Activated T-cell treated with anti-CD3 and anti-CD28 coated beads, Interleukin-2, amount 50 U/mL, for 4 hours (primary cell): ENCODE measurements around the gene RPGRIP1L. TPM values are rescaled to one million over a fixed set of nuclear protein-coding genes. Genes with fewer than 3 reads are reported as not detected.

Source experiments
- ATAC-seq, 2 donors: fragments of 200-7000 bp; cut with Tn5 transposase; one replicate each; pipeline ENCODE4 v1.10.0; 2021
- DNase-seq: peaks from one replicate; pipeline ENCODE4 v3.0.0-alpha.2; 2020
- H3K27me3 Mint-ChIP-seq: one replicate; pipeline ENCODE4 v1.8.0; 2021; ENCODE audit warnings: low read depth, mixed read lengths
- H3K36me3 Mint-ChIP-seq: one replicate; pipeline ENCODE4 v1.8.0; 2022; ENCODE audit warnings: mixed read lengths; ENCODE audit not compliant: insufficient read depth
- H3K4me1 Mint-ChIP-seq: one replicate; pipeline ENCODE4 v1.8.0; 2021; ENCODE audit warnings: low read depth, mixed read lengths
- H3K4me3 Mint-ChIP-seq: one replicate; pipeline ENCODE4 v1.8.0; 2021; ENCODE audit warnings: mild to moderate bottlenecking, moderate library complexity, mixed read lengths
- H3K9me3 Mint-ChIP-seq: one replicate; pipeline ENCODE4 v1.8.0; 2021; ENCODE audit warnings: mixed read lengths
- total RNA-seq, 3 donors: library from RNA; stranded (reverse); gene quantifications; one replicate each; pipeline ENCODE4 v1.2.1, GENCODE V29; 2021

The RPGRIP1L gene
- total RNA-seq, 3 donors from 2014 or later = 5.4 to 6.6 (median 5.9) TPM

- ATAC-seq (no peak), DNase-seq (no peak)
- H3K4me3 Mint-ChIP-seq = no peak overlapping the region
- no peaks in the 10 kb centered on the region for H3K9me3 Mint-ChIP-seq
- no peaks in the 10 kb centered on the region for H3K36me3 Mint-ChIP-seq
- no peaks in the 10 kb centered on the region for H3K4me1 Mint-ChIP-seq
- H3K27me3 Mint-ChIP-seq = no peaks in the 10 kb centered on the region
Observed at GRCh38 chr16:53583401-53583800, 120.3 kb downstream of the RPGRIP1L start.

- DNase-seq (no peak), ATAC-seq (no peak)
- Mint-ChIP-seq H3K4me1 (no peaks in the 10 kb centered on the region), H3K9me3 (no peaks in the 10 kb centered on the region), H3K4me3 (no peak overlapping the region), H3K27me3 (no peaks in the 10 kb centered on the region), H3K36me3 (no peaks in the 10 kb centered on the region)
Observed at GRCh38 chr16:53581784-53582183, 121.9 kb downstream of the RPGRIP1L start.

- H3K4me3 Mint-ChIP-seq = no peak overlapping the region
- no peaks in the 10 kb centered on the region for H3K36me3 Mint-ChIP-seq
- H3K9me3 Mint-ChIP-seq = no peaks in the 10 kb centered on the region
- no peaks in the 10 kb centered on the region for H3K27me3 Mint-ChIP-seq
- no peaks in the 10 kb centered on the region for H3K4me1 Mint-ChIP-seq
- DNase-seq (no peak), ATAC-seq (no peak)
Observed at GRCh38 chr16:53580038-53580802, 123.4 kb downstream of the RPGRIP1L start.

- H3K36me3 Mint-ChIP-seq = no peaks in the 10 kb centered on the region
- no peak overlapping the region for H3K4me3 Mint-ChIP-seq
- ATAC-seq (no peak), DNase-seq (no peak)
- no peaks in the 10 kb centered on the region for H3K27me3 Mint-ChIP-seq
- H3K4me1 Mint-ChIP-seq = no peaks in the 10 kb centered on the region
- H3K9me3 Mint-ChIP-seq = peaks cover 15% of the 10 kb centered on the region
Observed at GRCh38 chr16:53576904-53577303, 126.8 kb downstream of the RPGRIP1L start.

GRCh38 chr16:53576210-53576609 is 127.4 kb downstream of the RPGRIP1L start:
- Mint-ChIP-seq H3K4me1 (no peaks in the 10 kb centered on the region), H3K27me3 (no peaks in the 10 kb centered on the region), H3K9me3 (peaks cover 22% of the 10 kb centered on the region), H3K36me3 (peaks cover 6% of the 10 kb centered on the region), H3K4me3 (no peak overlapping the region)
- ATAC-seq (no peak), DNase-seq (no peak)

GRCh38 chr16:53571763-53572162 is 131.9 kb downstream of the RPGRIP1L start:
- ATAC-seq = no peak
- no peaks in the 10 kb centered on the region for H3K4me1 Mint-ChIP-seq

GRCh38 chr16:53566552-53567245 is 137.0 kb downstream of the RPGRIP1L start:
- DNase-seq (no peak), ATAC-seq (no peak)
- Mint-ChIP-seq H3K36me3 (peaks cover 5% of the 10 kb centered on the region), H3K4me3 (no peak overlapping the region), H3K4me1 (no peaks in the 10 kb centered on the region), H3K27me3 (peaks cover 3% of the 10 kb centered on the region), H3K9me3 (peaks cover 9% of the 10 kb centered on the region)

More at GRCh38 chr16:53571763-53572162, 131.9 kb downstream of the RPGRIP1L start:
- Mint-ChIP-seq H3K9me3 (peaks cover 27% of the 10 kb centered on the region), H3K4me3 (no peak overlapping the region), H3K27me3 (peaks cover 3% of the 10 kb centered on the region), H3K36me3 (peaks cover 7% of the 10 kb centered on the region)
- DNase-seq = no peak

- no peaks in the 10 kb centered on the region for H3K36me3 Mint-ChIP-seq
- DNase-seq = no peak
- peaks cover 3% of the 10 kb centered on the region for H3K27me3 Mint-ChIP-seq
- no peak overlapping the region for H3K4me3 Mint-ChIP-seq
- H3K4me1 Mint-ChIP-seq = no peaks in the 10 kb centered on the region
- no peaks in the 10 kb centered on the region for H3K9me3 Mint-ChIP-seq
- no peak for ATAC-seq
Observed at GRCh38 chr16:53565296-53565863, 138.3 kb downstream of the RPGRIP1L start.

- Mint-ChIP-seq H3K9me3 (no peaks in the 10 kb centered on the region), H3K36me3 (no peaks in the 10 kb centered on the region), H3K4me3 (no peak overlapping the region), H3K4me1 (no peaks in the 10 kb centered on the region), H3K27me3 (peaks cover 3% of the 10 kb centered on the region)
- ATAC-seq (no peak), DNase-seq (no peak)
Observed at GRCh38 chr16:53563426-53563825, 140.2 kb downstream of the RPGRIP1L start.

GRCh38 chr16:53561101-53561888 is 142.4 kb downstream of the RPGRIP1L start:
- no peaks in the 10 kb centered on the region for H3K27me3 Mint-ChIP-seq
- no peak for ATAC-seq
- no peaks in the 10 kb centered on the region for H3K4me1 Mint-ChIP-seq
- H3K9me3 Mint-ChIP-seq = no peaks in the 10 kb centered on the region
- no peak for DNase-seq
- H3K36me3 Mint-ChIP-seq = no peaks in the 10 kb centered on the region
- H3K4me3 Mint-ChIP-seq = no peak overlapping the region

- Mint-ChIP-seq H3K4me1 (no peaks in the 10 kb centered on the region), H3K9me3 (no peaks in the 10 kb centered on the region), H3K4me3 (no peak overlapping the region), H3K27me3 (no peaks in the 10 kb centered on the region), H3K36me3 (no peaks in the 10 kb centered on the region)
- DNase-seq = no peak
- ATAC-seq = no peak
Observed at GRCh38 chr16:53559270-53559951, 144.2 kb downstream of the RPGRIP1L start.

- DNase-seq = no peak
- H3K27me3 Mint-ChIP-seq = no peaks in the 10 kb centered on the region
Observed at GRCh38 chr16:53558710-53559109, 144.9 kb downstream of the RPGRIP1L start.

GRCh38 chr16:53556521-53556920 is 147.1 kb downstream of the RPGRIP1L start:
- DNase-seq = no peak
- H3K36me3 Mint-ChIP-seq = no peaks in the 10 kb centered on the region

More at GRCh38 chr16:53558710-53559109, 144.9 kb downstream of the RPGRIP1L start:
- ATAC-seq = no peak
- no peaks in the 10 kb centered on the region for H3K9me3 Mint-ChIP-seq
- H3K36me3 Mint-ChIP-seq = no peaks in the 10 kb centered on the region
- no peak overlapping the region for H3K4me3 Mint-ChIP-seq
- H3K4me1 Mint-ChIP-seq = no peaks in the 10 kb centered on the region

More at GRCh38 chr16:53556521-53556920, 147.1 kb downstream of the RPGRIP1L start:
- Mint-ChIP-seq H3K9me3 (no peaks in the 10 kb centered on the region), H3K4me1 (no peaks in the 10 kb centered on the region), H3K4me3 (no peak overlapping the region), H3K27me3 (no peaks in the 10 kb centered on the region)
- ATAC-seq = no peak
